GM12873 (cell line): Measurements from ENCODE around the gene ITPKA.

ENCODE experiments used
- TF ChIP-seq, protein P1 (sequence below): IDR thresholded peaks from 2 replicates; pipeline ENCODE4 v1.5.1; 2012; ENCODE audit warnings: low read depth, mild to moderate bottlenecking, moderate library complexity, low read length, control low read depth; ENCODE audit not compliant: insufficient read depth; ENCODE audit errors: missing control alignments

Gene ITPKA

GRCh38 chr15:41484937-41485625, 8.6 kb upstream of the ITPKA start:
- TF ChIP-seq, protein P1, sequence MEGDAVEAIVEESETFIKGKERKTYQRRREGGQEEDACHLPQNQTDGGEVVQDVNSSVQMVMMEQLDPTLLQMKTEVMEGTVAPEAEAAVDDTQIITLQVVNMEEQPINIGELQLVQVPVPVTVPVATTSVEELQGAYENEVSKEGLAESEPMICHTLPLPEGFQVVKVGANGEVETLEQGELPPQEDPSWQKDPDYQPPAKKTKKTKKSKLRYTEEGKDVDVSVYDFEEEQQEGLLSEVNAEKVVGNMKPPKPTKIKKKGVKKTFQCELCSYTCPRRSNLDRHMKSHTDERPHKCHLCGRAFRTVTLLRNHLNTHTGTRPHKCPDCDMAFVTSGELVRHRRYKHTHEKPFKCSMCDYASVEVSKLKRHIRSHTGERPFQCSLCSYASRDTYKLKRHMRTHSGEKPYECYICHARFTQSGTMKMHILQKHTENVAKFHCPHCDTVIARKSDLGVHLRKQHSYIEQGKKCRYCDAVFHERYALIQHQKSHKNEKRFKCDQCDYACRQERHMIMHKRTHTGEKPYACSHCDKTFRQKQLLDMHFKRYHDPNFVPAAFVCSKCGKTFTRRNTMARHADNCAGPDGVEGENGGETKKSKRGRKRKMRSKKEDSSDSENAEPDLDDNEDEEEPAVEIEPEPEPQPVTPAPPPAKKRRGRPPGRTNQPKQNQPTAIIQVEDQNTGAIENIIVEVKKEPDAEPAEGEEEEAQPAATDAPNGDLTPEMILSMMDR = no peak

DNA sequence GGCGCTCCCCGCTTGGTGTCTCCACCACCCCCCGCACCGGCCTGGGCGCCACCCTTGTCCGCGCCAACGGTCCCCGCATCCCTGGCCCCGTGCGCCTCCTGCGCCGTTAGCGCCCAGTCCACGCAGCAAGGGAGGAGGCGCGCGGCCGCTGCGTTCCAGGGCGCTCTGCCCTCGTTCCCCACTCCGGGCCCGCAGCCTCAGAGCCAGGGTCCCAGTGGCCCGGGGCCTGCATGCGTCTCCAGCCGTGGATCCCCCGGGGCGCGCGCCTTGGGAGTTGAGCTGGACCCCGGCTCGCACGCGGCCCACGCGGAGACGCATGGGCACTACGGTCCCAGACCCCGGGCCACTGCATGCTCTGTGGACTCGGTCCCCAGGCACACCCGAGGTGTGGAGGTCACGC, 7.4 kb upstream of the ITPKA start:
- TF ChIP-seq, protein P1 = no peak

GRCh38 chr15:41487381-41487780, 6.3 kb upstream of the ITPKA start:
- TF ChIP-seq, protein P1 = no peak

DNA sequence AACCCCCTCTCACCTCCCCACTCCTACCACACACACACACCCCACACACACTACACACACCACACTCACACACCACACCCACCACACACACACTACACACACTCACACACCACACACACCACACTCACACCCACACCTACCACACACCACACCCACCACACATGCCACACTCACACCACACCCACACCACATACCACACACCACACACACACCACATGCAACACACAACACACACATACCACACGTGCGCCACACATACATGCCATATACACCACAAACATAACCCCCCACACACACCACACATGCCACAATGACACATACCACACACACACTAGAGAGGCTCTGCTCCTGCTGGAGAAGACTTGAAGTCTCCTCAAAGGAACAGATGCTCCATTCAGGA, 5.9 kb upstream of the ITPKA start:
- TF ChIP-seq, protein P1 = no peak

GRCh38 chr15:41489641-41490040, 4.0 kb upstream of the ITPKA start:
- TF ChIP-seq, protein P1 = no peak

GRCh38 chr15:41490355-41490754, 3.3 kb upstream of the ITPKA start:
- TF ChIP-seq, protein P1 = no peak

DNA sequence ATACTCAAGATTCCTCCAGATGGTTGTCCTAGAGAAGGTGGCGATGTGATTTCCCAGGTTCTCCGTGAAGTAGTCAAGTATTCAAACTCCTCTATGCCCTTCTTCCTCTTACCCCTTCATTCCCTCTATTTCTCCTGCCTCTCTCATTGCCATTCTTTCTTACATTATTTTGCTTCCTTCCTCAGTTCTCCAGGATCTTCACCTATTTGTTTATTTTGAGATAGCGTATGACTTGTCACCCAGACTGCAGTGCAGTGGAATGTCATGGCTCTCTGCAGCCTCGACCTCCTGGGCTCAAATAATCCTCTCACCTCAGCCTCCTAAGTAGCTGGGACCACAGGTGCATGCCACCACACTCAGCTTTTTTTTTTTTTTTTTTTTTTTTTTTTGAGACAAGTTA, 1.8 kb upstream of the ITPKA start:
- TF ChIP-seq, protein P1 = no peak
